Mammary epithelial cell (primary cell): ENCODE measurements around the gene DERL3.

Experiments
- CTCF ChIP-seq, 2 donors: IDR thresholded peaks in 1 of 2; conservative IDR thresholded peaks in 1 of 2; 2 replicates each; pipeline ENCODE4 v1.5.1; 2011 to 2012; ENCODE audit warnings: inconsistent platforms in 2 of 2, low read length in 2 of 2, mild to moderate bottlenecking in 2 of 2, control low read depth in 1 of 2, low read depth in 1 of 2; ENCODE audit not compliant: insufficient read depth in 1 of 2; ENCODE audit errors: extremely low read depth in 1 of 2
- EZH2 ChIP-seq: IDR thresholded peaks from 2 replicates; pipeline ENCODE4 v1.6.1; 2012; ENCODE audit warnings: low read length, inconsistent platforms, borderline replicate concordance

GRCh38 chr22:23803001-23803819, 35.6 kb downstream of the DERL3 start:
- TF ChIP-seq EZH2 (no peak), CTCF (conservative IDR thresholded peaks at IDR 0.05 in 1 of 2, IDR thresholded peaks at IDR 0.05 in 1 of 2; ENCODE audit: extremely low read depth in 1 of 2, insufficient read depth in 1 of 2, low read depth in 1 of 2, low read length in 2 of 2) (no peak)
